C4-2B (cell line): ENCODE data around the gene IQCE.

ENCODE experiments used
- ZFX ChIP-seq: fragments of 450-650 bp; IDR thresholded peaks from 2 replicates; pipeline ENCODE4 v1.6.1; 2017
- TF ChIP-seq, protein P1 (sequence below): fragments of 450-650 bp; conservative IDR thresholded peaks from 2 replicates; pipeline ENCODE4 v1.5.1; 2017; ENCODE audit warnings: mild to moderate bottlenecking

DNA sequence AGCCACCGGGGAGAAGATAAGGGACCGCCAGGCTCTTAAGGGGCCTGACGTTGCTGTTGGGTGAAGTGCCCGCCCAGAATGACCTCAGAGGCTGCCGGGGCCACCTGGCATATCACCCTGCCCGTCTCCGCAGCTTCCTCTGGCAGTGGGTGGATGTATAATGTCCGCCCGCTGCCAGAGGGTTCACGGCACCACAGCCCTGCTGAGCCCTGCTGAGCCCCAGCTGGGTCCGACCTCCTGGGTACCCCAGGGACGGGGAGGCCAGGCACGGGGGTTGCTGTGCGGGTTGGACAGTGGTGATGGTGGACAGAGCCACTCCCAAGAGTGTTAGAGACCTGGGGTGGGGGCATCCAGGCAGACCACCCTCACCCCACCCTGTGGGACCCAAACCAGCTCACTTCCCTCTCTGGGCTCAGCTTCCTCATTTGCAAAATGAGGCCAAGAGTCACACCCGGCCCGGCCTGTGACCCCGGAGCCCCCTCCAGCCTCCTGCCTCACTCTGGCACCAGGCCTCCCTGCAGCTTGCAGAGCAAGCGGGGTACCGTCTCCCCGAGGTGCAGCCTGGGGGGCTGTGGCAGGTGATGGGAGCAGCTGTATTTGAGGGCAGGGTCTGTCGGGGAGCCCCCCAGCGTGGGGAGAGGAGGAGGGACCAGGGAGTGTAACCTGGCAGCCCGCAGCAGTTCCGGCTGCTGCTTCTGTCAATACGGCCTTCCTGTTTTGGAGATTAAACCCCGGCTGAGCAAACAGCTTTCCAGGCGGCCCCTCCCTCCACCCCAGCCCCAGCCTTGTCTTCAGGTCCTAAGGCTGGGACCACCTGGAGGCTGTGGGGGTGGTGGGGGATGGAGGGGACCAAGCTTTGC, 47.6 kb upstream of the IQCE start:
- TF ChIP-seq, protein P1, sequence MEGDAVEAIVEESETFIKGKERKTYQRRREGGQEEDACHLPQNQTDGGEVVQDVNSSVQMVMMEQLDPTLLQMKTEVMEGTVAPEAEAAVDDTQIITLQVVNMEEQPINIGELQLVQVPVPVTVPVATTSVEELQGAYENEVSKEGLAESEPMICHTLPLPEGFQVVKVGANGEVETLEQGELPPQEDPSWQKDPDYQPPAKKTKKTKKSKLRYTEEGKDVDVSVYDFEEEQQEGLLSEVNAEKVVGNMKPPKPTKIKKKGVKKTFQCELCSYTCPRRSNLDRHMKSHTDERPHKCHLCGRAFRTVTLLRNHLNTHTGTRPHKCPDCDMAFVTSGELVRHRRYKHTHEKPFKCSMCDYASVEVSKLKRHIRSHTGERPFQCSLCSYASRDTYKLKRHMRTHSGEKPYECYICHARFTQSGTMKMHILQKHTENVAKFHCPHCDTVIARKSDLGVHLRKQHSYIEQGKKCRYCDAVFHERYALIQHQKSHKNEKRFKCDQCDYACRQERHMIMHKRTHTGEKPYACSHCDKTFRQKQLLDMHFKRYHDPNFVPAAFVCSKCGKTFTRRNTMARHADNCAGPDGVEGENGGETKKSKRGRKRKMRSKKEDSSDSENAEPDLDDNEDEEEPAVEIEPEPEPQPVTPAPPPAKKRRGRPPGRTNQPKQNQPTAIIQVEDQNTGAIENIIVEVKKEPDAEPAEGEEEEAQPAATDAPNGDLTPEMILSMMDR, result no peak
- no peak for TF ChIP-seq ZFX
